HG03175 (cell line): Measurements from ENCODE around the gene UPK1A.
A peak's percentile ranks its signal among the peaks of the same experiment; 100 is the strongest.
"Not testable (repeated sequence)": the region's sequence is repeated elsewhere in the genome, so short reads cannot be mapped to it uniquely, and the experiment has no call there.

Source experiments
- ATAC-seq: cut with Tn5 transposase; IDR thresholded peaks from one replicate; pipeline ENCODE4 v1.9.1; 2021; ENCODE audit warnings: mild to moderate bottlenecking, moderate library complexity; ENCODE audit not compliant: unreplicated experiment

UPK1A gene

DNA sequence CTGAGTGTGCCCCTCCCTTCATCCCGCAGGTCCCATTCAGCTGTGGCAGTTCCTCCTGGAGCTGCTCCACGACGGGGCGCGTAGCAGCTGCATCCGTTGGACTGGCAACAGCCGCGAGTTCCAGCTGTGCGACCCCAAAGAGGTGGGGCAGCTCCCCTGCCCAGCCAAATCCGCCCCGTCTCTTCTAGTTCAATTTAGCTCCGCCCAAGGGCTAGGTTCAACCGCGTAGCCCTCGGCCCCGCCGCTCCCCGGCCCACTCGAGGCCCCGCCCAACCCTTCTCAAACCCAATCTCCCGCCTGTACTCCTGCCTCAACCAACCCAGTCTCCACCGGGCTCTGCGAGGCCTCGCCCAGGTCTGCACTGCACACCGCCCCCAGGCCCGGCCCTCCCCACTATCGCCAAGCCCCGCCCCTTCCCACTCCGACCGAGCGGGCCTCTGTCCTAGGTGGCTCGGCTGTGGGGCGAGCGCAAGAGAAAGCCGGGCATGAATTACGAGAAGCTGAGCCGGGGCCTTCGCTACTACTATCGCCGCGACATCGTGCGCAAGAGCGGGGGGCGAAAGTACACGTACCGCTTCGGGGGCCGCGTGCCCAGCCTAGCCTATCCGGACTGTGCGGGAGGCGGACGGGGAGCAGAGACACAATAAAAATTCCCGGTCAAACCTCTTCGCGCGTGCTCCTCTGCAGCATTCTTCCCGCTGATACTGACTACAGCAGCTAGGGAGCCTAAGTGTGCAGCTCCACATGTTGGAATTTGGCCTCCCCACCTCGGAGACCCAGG lies 21.9 kb upstream of the UPK1A start:
- peak; percentile 63 for ATAC-seq

DNA sequence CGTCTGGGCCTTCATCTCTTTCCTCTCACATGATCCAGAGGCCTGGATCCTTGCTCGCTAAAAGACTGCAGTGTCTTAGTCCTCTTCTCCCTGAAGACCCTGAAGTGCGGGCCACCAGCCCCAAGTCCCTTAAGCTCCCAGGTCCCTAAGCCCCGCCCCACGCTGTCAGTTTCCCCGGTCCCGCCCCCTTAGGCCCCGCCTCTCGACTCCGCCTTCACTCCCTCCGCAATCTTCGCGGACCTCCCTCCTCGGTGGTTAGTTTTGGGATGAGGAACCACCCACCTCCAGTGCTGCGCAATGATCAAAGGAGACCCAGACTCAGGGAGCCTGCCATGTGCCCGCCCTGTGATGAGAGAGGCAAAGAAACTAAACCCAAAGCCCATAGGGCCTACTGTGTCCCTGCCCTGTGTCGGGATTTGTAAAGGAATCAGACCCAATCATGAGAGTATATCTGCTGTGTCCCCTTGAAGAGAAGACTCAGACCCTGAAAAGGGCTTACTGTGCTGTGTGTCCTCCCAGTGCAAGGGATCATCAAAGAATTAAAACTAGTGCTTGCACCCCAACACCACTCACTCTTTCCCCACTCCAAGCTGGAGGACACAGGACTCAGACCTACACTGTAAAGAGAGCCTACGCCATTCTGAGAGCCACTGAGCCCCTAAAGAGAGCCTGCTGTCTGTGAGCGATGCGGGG lies 21.2 kb upstream of the UPK1A start:
- no peak for ATAC-seq

DNA sequence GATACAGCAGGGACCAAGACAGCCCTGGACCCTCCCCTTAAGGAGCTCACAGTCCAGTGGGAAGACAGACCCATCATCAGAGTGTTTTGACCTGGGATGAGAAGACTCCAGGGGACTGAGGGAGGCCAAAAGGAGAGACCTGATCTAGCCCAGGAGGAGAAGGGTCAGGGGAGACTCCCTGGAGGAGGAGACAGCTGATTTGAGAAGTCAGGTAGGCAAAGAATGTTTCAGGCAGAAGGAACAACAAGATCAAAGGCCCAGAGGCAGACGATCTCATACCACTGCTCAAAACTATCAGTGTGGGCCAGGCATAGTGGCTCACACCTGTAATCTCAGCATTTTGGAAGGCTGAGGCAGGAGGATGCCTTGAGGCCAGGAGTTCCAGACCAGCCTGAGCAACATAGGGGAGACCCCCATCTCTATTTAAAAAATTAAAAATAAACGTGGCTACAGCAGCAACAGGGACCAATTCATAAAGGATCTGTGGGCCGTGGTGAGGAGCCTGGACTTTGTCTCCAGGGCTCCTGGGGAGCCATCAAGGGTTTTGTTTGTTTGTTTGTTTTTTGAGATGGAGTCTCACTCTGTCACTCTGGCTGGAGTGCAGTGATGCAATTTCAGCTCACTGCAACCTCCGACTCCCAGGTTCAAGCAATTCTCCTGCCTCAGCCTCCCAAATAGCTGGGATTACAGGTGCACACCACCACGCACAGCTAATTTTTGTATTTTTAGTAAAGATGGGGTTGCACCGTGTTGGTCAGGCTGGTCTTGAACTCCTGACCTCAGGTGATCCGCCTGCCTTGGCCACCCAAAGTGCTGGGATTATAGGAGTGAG lies 20.4 kb upstream of the UPK1A start:
- no peak for ATAC-seq

DNA sequence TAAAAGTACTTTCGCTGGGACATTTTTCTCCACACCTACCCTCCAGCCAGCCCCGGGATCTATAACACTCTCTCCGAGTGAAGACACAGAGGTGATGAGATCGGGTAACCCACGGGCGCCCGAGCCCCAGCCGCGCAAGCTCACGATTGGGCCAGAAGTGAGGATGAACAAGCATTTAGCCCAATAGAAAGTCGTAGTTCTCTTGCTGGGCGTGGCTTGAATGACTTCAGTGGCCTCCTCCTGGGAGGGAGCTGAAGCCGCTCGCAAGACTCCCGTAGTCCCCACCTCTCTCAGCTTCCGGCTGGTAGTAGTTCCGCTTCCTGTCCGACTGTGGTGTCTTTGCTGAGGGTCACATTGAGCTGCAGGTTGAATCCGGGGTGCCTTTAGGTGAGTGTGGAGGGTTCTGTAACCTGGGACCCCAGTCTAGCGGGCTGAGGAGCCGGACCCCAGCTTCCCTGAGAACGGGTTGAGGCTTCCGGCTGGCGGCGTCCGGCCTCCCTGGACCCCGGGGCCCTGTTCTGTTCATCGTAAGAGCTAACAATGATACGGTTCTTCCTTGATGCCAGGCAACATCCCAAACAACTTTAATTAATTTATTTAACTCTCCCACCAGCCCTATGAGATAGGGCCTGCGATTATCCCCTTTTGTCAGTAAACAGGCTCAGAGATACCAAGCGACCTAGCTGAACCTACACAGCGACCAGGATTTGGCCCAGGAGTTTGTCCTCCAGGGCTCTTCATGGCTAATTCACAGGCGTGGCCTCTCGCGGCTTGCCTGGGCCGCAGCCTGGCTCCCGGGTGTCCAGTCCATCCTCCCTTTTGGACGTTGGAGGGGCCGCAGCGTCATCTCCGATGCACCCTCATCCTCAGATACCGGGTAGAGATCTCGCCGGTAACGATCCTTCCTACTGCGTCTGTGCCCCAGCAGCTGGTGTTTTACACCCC lies 18.0 kb upstream of the UPK1A start, which contains the start of gene COX6B1:
Gene COX6B1, plus strand, starts transcription at position 307 of the 945 bp plus-strand sequence. CDS start 2,921 bp downstream, outside the sequence.
- ATAC-seq: peak; percentile 63

DNA sequence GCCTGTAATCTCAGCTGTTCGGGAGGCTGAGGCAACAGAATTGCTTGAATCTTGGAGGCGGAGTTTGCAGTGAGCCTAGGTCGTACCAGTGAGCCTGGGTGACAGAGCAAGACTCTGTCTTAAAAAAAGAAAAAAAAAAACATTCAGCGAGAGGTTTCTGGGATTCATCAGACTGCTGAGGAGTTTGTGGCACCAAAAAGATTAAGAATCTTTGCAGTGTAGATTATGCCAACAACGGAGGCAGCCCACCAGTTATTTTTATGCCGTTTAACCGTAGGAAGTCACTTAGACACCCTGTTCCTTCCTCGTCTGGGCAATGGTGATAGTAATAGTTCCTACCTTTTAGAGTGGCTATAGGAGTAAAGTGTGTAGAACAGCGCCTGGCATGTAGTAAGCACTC lies 15.7 kb upstream of the UPK1A start:
- ATAC-seq: no peak

DNA sequence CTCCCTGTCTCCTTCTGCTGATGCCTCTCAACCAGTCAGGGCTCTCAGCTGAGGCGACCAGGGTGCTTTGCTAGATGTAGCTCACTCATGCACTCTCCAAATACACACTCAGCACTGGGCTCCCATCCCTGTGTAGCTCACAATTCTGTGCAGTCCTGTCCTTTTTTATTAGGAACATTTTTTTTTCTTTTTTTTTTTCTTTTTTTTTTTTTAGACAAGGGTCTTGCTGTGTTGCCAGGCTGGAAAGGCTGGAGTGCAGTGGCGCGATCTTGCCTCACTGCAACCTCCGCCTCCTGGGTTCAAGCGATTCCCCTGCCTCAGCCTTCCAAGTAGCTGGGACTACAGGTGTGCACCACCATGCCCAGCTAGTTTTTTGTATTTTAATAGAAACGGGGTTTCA lies 11.5 kb upstream of the UPK1A start:
- ATAC-seq: not testable (repeated sequence)

DNA sequence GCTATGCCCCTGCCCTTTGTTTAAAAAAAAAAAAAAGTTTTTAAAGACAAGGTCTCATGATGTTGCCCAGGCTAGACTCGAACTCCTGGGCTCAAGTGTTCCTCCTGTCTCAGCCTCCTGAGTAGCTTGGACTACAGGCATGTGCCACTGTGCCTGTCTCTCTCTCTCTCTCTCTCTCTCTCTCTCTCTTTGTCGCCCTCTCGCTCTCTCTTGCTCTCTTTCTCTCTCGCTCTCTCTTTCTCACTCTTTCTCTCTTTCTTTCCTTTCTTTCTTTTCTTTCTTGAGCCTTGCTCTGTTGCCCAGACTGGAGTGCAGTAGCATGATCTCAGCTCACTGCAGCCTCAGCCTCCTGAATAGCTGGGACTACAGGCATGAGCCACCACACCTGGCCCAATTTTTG lies 10.7 kb upstream of the UPK1A start:
- no peak for ATAC-seq

DNA sequence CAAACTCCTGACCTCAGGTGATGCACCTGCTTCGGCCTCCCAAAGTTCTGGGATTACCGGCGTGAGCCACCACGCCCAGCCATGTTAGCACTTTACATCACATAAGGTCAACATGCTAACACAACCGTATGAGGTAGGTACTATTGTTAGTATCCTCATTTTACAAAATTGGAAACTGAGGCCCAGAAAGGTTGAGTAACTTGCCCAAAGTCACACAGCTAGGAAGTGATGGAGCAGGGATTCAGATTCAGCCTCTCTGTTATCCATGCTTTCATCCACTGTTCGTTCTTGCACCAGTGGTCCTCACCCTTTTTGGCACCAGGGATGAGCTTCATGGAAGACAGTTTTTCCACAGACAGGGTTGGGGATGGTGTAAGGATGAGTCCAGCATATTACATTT lies 9.6 kb upstream of the UPK1A start:
- ATAC-seq: no peak

DNA sequence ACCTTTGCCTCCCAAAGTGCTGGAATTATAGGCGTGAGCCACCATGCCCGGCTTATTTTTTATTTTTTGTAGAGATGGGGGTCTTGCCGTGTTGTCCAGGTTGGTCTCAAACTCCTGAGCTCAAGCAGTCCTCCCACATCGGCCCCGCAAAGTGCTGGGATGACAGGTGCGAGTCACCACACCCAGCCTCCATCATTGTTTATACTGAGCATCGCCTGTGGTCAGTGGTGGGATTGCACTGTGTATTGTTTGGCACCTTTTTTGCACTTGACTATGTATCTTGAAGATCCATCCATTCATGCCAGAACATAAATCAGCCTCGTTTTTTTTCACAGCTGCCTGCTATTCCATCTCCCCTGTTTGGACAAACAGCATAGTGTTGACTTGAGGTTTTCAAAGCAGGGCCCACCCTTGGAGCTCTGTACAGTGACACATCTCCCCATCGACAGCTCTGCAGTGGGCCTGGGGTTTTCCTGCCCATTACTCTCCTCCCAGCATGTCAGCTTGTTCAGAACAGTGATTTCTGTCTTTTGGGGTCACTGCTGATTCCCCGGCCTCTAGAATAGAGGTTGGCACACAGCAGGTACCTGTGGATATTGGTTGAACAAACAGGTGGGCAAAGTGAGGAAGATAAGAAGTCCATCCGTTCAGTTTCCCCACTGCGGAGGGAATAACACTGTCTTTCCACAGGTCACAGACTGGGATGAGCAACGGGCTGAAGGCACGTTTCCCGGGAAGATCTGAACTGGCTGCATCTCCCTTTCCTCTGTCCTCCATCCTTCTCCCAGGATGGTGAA lies 8.2 kb upstream of the UPK1A start:
- ATAC-seq: no peak

DNA sequence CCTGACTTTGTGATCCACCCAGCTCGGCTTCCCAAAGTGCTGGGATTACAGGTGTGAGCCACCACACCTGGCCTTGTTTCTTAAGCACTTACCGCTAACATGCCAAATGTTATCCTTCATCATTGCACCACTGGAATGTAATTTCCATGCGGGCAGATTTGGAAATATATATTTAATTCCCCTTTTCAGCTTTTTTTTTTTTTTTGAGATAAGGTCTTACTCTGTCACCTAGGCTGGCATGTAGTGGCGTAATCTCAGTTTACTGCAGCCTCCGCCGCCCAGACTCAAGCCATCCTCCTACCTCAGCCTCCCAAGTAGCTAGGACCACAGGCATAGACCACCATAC lies 4.3 kb upstream of the UPK1A start:
- ATAC-seq: no peak

DNA sequence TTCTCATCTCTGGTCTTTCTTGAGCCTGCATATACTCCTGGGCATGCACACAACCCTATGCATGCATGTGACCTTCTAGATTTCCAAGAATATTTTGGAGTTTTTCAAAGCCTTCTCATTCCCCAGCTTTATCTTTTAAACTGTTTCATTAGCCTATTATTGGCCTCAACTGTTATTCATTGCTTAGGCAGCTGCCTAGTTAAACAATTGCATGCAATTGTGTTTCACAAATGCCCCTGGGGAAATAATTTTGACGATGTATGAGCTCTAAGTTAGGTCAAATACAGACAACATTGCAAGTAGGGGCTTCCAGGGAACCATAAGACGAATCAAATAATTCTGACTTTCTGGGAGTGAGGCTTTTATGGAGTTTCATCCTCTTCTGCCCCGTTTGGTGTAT lies 2.3 kb upstream of the UPK1A start:
- ATAC-seq: no peak

DNA sequence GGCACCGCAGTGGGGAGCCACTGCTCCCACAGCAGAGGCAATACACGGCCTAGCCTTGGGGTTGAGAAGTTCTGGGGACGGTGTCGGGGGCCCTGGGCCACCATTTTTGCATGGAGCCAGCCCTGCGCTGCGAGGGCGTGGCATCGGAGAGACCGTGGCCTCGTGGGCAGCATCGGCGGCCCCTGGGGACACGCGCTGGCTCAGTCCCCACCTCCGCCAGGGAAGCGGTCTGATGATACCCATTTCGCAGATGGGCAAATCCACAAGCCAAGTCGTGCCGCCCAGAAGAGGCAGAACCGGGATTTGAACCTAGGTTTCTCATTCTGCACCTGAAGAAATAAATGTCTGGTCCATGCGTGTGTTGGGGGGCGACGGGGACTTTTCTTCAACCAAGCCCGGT lies 1.2 kb upstream of the UPK1A start:
- no peak for ATAC-seq

DNA sequence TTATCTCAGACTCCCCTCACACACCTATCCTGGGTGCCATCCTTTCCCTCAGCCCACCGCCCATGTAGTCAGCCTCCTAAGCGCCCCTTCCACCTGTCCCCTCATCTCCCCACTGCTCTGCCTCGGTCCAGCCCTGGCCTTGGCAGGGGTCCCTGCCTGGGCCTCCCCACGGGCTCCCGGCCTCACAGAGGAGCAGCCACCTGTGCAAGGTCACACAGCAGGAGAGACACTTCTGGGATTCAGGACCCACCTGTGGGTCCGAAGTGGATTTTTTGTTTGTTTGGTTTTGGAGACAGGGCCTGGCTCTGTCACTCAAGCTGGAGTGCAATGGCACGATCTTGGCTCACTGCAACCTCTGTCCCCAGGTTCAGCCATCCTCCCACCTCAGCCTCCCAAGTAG lies 713 bp upstream of the UPK1A start:
- no peak for ATAC-seq

DNA sequence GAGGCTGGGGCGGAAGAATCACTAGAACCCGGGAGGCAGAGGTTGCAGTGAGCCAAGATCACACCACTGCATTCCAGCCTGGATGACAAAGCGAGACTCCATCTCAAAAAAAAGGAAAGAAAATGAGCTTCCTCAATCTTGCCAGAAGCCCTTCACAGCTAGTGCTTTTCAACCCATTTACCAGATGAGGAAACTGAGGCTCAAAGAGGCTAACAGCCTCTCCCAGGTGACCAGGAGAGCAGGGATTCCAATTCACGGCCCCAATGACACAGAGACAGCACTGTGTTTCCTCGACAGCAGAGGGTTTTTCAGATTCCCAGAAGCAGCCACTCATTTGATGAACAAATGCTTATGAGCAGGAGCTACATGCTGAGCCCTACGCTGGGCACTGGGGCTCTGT lies 3.2 kb downstream of the UPK1A start:
- ATAC-seq: no peak

DNA sequence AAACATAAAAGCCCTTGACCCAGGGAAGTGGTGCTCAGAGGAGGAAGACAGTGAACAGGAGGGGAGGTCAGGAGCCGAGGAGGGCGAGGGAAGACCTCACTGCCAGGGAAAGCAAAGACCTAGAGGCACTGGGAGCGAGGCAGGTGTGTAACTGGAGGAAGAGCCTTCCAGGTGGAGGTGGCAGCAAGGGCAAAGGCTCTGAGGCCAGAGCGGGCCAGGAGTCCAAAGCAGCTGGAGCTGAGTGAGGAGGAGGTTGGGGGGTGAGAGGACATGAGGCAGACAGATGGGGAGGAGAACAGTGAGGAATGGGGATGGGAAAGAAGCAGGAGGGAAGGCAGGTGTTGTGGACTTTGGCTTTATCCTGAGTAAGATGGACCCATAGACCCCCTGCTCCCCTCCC lies 3.7 kb downstream of the UPK1A start:
- ATAC-seq: no peak

DNA sequence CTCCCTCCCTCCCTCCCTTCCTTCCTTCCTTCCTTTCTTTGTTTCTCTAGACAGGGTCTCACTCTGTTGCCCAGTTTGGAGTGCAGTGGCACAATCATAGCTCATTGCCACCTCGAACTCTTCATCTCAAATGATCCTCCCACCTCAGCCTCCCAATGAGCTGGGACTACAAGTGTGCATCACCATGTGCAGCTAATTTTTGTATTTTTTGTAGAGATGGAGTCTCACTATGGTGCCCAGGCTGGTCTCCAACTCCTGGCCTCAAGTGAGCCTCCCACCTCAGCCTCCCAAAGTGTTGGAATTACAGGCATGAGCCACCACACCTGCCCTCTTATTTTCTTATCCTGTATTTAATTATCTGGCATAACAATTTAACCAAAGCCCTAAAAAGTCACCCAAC lies 4.4 kb downstream of the UPK1A start:
- no peak for ATAC-seq

DNA sequence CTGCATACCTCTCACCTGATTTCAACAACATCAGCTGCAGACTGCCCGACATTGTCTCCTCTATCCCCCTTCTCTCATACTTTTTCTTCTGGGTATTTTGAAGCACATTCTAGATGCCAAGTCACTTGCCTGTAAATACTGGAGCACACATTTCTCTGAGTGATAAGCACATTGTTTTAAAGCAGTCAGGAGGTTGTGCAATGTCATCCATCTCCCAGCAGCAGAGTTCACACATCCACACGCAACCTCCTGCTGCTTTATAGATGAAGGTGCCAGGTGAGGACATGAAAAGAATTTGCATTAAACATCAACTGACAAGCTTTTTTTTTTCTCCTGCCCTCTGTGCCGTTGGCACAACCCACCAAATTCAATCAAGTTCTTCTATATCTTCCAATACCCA lies 5.5 kb downstream of the UPK1A start:
- ATAC-seq: no peak

DNA sequence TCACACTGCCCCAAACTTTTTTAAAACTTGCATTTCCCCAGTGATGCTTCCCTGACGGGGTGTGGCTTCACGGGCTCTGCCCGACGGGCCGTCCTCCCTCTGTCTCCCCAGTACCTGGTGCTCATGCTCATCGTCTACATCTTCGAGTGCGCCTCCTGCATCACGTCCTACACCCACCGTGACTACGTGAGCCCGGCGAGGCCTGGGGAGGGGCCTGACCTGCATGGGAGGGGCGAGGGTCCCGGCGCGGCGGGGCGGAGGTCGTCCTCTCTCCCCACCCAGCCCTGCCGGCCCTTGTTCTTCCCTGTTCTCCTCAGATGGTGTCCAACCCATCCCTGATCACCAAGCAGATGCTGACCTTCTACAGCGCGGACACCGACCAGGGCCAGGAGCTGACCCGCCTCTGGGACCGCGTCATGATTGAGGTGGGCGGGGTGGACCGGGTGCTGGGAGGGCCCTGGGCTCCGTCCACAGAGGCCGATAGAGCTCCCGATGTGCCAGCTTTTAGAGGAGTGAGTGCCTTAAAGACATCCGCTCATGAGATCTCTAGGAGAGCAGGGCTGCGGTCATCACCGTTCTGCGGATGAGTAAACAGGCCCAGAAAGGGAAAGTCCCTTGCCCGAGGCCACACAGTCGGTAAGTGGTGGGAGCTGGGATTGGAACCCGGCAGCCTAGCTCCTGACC lies 6.9 kb downstream of the UPK1A start:
- ATAC-seq: no peak

DNA sequence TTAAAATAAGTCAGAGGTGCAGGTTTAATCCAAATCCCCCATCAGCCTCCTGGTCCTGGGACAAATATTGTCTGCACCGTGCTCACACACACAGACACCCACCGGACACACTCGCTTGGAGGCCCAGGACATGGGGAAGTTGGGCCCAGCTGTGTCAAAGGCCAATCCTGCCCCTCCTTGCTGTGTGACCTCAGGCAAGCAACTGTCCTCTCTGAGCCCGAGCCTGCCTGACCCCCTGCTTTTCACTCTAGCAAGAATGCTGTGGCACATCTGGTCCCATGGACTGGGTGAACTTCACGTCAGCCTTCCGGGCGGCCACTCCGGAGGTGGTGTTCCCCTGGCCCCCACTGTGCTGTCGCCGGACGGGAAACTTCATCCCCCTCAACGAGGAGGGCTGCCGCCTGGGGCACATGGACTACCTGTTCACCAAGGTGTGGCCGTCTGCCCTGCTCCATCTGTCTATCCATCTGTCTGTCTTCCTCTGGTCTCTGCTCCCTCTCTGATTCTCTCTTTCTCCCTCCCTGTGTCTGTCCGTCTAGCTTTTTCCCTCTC lies 9.3 kb downstream of the UPK1A start:
- ATAC-seq: no peak
